Measurements from ENCODE around the gene TP53RK. TPM values are rescaled to one million over a fixed set of nuclear protein-coding genes. Genes with fewer than 3 reads are reported as not detected.

Gene TP53RK
- total and polyA plus RNA-seq, 2 of the 4 experiments (the other 2 are of a cell fraction) = 8.7 to 10.6 TPM

DNA sequence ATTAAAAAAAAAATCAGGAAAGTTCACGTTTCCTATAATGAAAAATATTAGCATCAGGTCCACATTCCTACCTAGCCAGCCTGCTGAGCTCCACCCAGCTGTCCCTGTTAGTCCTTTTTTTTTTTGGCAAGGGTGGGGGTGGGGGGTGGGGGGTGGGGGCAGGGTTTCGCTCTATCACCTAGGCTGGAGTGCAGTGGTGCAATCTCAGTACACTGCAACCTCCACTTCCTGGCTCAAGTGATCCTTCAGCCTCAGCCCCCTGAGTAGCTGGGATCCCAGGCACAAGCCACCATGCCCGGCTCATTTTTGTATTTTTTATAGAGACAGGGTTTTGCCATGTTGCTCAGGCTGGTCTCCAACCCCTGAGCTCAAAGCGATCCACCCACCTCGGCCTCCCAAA is 12.7 kb upstream of the TP53RK start:
- no peak overlapping the region for H2BK15ac ChIP-seq (ENCODE audit: low read depth, low read length)
- dilution Hi-C loops (cut with HindIII; ENCODE audit: low sequenced_read_pairs, unreplicated experiment) = no loop called here
- DNase-seq = no peak
- no peak overlapping the region for H2BK5ac ChIP-seq (ENCODE audit: low read depth, low read length, poor library complexity, severe bottlenecking)
- ATAC-seq (ENCODE audit: low read depth) = no peak
- TF ChIP-seq, protein P1, sequence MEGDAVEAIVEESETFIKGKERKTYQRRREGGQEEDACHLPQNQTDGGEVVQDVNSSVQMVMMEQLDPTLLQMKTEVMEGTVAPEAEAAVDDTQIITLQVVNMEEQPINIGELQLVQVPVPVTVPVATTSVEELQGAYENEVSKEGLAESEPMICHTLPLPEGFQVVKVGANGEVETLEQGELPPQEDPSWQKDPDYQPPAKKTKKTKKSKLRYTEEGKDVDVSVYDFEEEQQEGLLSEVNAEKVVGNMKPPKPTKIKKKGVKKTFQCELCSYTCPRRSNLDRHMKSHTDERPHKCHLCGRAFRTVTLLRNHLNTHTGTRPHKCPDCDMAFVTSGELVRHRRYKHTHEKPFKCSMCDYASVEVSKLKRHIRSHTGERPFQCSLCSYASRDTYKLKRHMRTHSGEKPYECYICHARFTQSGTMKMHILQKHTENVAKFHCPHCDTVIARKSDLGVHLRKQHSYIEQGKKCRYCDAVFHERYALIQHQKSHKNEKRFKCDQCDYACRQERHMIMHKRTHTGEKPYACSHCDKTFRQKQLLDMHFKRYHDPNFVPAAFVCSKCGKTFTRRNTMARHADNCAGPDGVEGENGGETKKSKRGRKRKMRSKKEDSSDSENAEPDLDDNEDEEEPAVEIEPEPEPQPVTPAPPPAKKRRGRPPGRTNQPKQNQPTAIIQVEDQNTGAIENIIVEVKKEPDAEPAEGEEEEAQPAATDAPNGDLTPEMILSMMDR (conservative IDR thresholded peaks at IDR 0.05; ENCODE audit: low read depth, low read length) = no peak
- TF ChIP-seq CHD1 (IDR thresholded peaks at IDR 0.05; ENCODE audit: low read depth, low read length) = no peak
- TF ChIP-seq, protein P2, sequence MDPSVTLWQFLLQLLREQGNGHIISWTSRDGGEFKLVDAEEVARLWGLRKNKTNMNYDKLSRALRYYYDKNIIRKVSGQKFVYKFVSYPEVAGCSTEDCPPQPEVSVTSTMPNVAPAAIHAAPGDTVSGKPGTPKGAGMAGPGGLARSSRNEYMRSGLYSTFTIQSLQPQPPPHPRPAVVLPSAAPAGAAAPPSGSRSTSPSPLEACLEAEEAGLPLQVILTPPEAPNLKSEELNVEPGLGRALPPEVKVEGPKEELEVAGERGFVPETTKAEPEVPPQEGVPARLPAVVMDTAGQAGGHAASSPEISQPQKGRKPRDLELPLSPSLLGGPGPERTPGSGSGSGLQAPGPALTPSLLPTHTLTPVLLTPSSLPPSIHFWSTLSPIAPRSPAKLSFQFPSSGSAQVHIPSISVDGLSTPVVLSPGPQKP (IDR thresholded peaks at IDR 0.05; ENCODE audit: borderline replicate concordance, low read depth, low read length) = no peak
- no peak for TF ChIP-seq MXI1 (IDR thresholded peaks at IDR 0.05; ENCODE audit: borderline replicate concordance, low read depth, low read length)
- no peak for TF ChIP-seq SMC3 (IDR thresholded peaks at IDR 0.05; ENCODE audit: low read depth, low read length)
- no peak for TF ChIP-seq POLR2A (IDR thresholded peaks at IDR 0.05; ENCODE audit: low read depth, low read length)
- TF ChIP-seq RFX5 (IDR thresholded peaks at IDR 0.05; ENCODE audit: low read depth, low read length) = no peak
- TF ChIP-seq, protein P3, sequence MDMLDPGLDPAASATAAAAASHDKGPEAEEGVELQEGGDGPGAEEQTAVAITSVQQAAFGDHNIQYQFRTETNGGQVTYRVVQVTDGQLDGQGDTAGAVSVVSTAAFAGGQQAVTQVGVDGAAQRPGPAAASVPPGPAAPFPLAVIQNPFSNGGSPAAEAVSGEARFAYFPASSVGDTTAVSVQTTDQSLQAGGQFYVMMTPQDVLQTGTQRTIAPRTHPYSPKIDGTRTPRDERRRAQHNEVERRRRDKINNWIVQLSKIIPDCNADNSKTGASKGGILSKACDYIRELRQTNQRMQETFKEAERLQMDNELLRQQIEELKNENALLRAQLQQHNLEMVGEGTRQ (IDR thresholded peaks at IDR 0.05; ENCODE audit: low read depth, low read length) = no peak
- TF ChIP-seq NFE2L2 (IDR thresholded peaks at IDR 0.05; ENCODE audit: low read depth, low read length) = no peak
- TF ChIP-seq RAD21 (IDR thresholded peaks at IDR 0.05; ENCODE audit: low read length) = no peak
- no peak for TF ChIP-seq BHLHE40 (IDR thresholded peaks at IDR 0.05; ENCODE audit: low read depth, low read length)
- TF ChIP-seq CEBPB (IDR thresholded peaks at IDR 0.05; ENCODE audit: low read depth, low read length) = no peak
- TF ChIP-seq MAFK (IDR thresholded peaks at IDR 0.05; ENCODE audit: low read depth, low read length) = no peak
- no peak for TF ChIP-seq RCOR1 (IDR thresholded peaks at IDR 0.05; ENCODE audit: insufficient replicate concordance, low read length)
- no peak for TF ChIP-seq MAZ (IDR thresholded peaks at IDR 0.05; ENCODE audit: borderline replicate concordance, low read depth, low read length)
- no peak for TF ChIP-seq FOS (IDR thresholded peaks at IDR 0.05; ENCODE audit: low read depth, low read length)
- H3K9me1 ChIP-seq (ENCODE audit: insufficient read depth, low read length) = peaks cover 1% of the 10 kb centered on the region; the same call in 1 of the 2 replicates
- no peak overlapping the region for H3K27ac ChIP-seq (ENCODE audit: insufficient read depth, low read length)
- H3K18ac ChIP-seq (ENCODE audit: low read depth, low read length) = no peak overlapping the region
- intact Hi-C loops (cut with micrococcal nuclease) = no loop called here
- H3K56ac ChIP-seq (ENCODE audit: extremely low read depth, insufficient read depth, low read length) = no peak overlapping the region
- no peaks in the 10 kb centered on the region for H4K20me1 ChIP-seq (ENCODE audit: insufficient read depth, low read length)
- no peak overlapping the region for H4K91ac ChIP-seq (ENCODE audit: insufficient read depth, low read depth, low read length)
- H2AK9ac ChIP-seq (replicated peaks; ENCODE audit: low read depth, low read length, poor library complexity) = no peak overlapping the region
- H3K4me2 ChIP-seq (ENCODE audit: low read depth, low read length) = no peak overlapping the region
- H3K27me3 ChIP-seq (ENCODE audit: control insufficient read depth, insufficient read depth, low read length) = no peaks in the 10 kb centered on the region
- POLR2A ChIA-PET (ENCODE audit: unreplicated experiment) = no interaction called here
- H4K5ac ChIP-seq (ENCODE audit: low read depth, low read length) = no peak overlapping the region
- CTCF ChIA-PET = no interaction called here
- no peak overlapping the region for H2BK120ac ChIP-seq (ENCODE audit: low read depth, low read length)
- no peak overlapping the region for H3K4ac ChIP-seq (ENCODE audit: low read depth, low read length)
- BruUV-seq (replicated peaks) = no TSS peak
- H3K79me1 ChIP-seq (ENCODE audit: low read depth in 1 of 2, low read length in 2 of 2) = no peaks in the 10 kb centered on the region
- peaks cover 3% of the 10 kb centered on the region for H3K4me1 ChIP-seq (ENCODE audit: control insufficient read depth, insufficient read depth, low read length)
- H2AFZ ChIP-seq (replicated peaks; ENCODE audit: low read length, poor library complexity) = no peak overlapping the region
- H3K14ac ChIP-seq (replicated peaks; ENCODE audit: low read depth, low read length) = no peak overlapping the region
- H3K9me3 ChIP-seq (ENCODE audit: control insufficient read depth, insufficient read depth, low read length) = peaks cover 3% of the 10 kb centered on the region
- H3K36me3 ChIP-seq (ENCODE audit: control insufficient read depth, insufficient read depth, low read length) = no peaks in the 10 kb centered on the region
- in situ Hi-C loops (cut with MboI; ENCODE audit: low sequenced_read_pairs) = no loop called here
- H3K4me3 ChIP-seq (ENCODE audit: insufficient read depth, low read depth, low read length) = no peak overlapping the region
- WGBS, 2 experiments (ENCODE audit: extremely low coverage in 2 of 2, insufficient read length in 1 of 2) = 83% methylated on average over 2 of the region's 5 CpGs; no CpG with 5 or more reads in 1 of the 2 experiments
- H2AK5ac ChIP-seq (ENCODE audit: low read depth, low read length) = no peak overlapping the region
- H3K23ac ChIP-seq (ENCODE audit: low read depth, low read length) = no peak overlapping the region
- H2BK20ac ChIP-seq (ENCODE audit: low read depth, low read length) = no peak overlapping the region
- H4K8ac ChIP-seq (ENCODE audit: low read depth in 2 of 2, low read length in 2 of 2) = no peak overlapping the region
- no peak overlapping the region for H3K9ac ChIP-seq (ENCODE audit: low read depth, low read length)

All from IMR-90 (cell line).